ENCODE results near the gene RINL. TPM values are rescaled to one million over a fixed set of nuclear protein-coding genes. Genes with fewer than 3 reads are reported as not detected.

RINL gene
- polyA plus RNA-seq, 1 donor (not counting 4 experiments of a cell fraction or from before 2014, with no cell fraction given) = 6.3 TPM

- peaks cover 14% of the 10 kb centered on the region for H3K4me1 ChIP-seq (ENCODE audit: control insufficient read depth, extremely low read depth, insufficient read depth, low read length)
- no peaks in the 10 kb centered on the region for H3K36me3 ChIP-seq (ENCODE audit: control insufficient read depth in 2 of 2, extremely low read depth in 1 of 2, insufficient read depth in 2 of 2, low read length in 2 of 2)
- H3K4me3 ChIP-seq (ENCODE audit: control insufficient read depth in 2 of 3, extremely low read depth in 1 of 3, insufficient read depth in 2 of 3, low read depth in 1 of 3, low read length in 3 of 3) = peak overlapping the region in 2 of 3 experiments; percentile 13 to 66
- H4K20me1 ChIP-seq (ENCODE audit: control insufficient read depth, extremely low read depth, insufficient read depth, low read length) = no peaks in the 10 kb centered on the region
- no peaks in the 10 kb centered on the region for H3K9me3 ChIP-seq (ENCODE audit: control insufficient read depth, low read depth, low read length)
- H3K4me2 ChIP-seq (ENCODE audit: control insufficient read depth, extremely low read depth, insufficient read depth, low read depth, low read length) = peak overlapping the region; percentile 85
- H3K9ac ChIP-seq (ENCODE audit: control insufficient read depth, extremely low read depth, insufficient read depth, low read length) = peak overlapping the region; percentile 37
- no peaks in the 10 kb centered on the region for H3K9me1 ChIP-seq (ENCODE audit: control insufficient read depth, extremely low read depth, insufficient read depth, low read length)
- no peak overlapping the region for H3K27ac ChIP-seq (ENCODE audit: control insufficient read depth, insufficient read depth, low read length)
- dilution Hi-C loops (cut with MboI; ENCODE audit: extremely low pct_ligation_motif_present, low sequenced_read_pairs) = no loop called here
- FAIRE-seq = no peak
- TF ChIP-seq EZH2 (IDR thresholded peaks at IDR 0.05; ENCODE audit: low read length) = no peak
- peak; percentile 57 to 89 (median 77) for TF ChIP-seq CTCF (optimal IDR thresholded peaks at IDR 0.05 in 1 of 3, IDR thresholded peaks at IDR 0.05 in 1 of 3, conservative IDR thresholded peaks at IDR 0.05 in 1 of 3; ENCODE audit: extremely low read depth in 1 of 3, insufficient read depth in 2 of 3, low read length in 3 of 3)
- DNase-seq (ENCODE audit: low read depth, low spot score) = no peak
- H2AFZ ChIP-seq (ENCODE audit: control insufficient read depth, low read length) = peak overlapping the region; percentile 58
- H3K27me3 ChIP-seq (ENCODE audit: control insufficient read depth, extremely low read depth, insufficient read depth, low read length) = no peaks in the 10 kb centered on the region
- H3K79me2 ChIP-seq (ENCODE audit: control insufficient read depth, insufficient read depth, low read length) = no peaks in the 10 kb centered on the region
Measured at GRCh38 chr19:38869836-38870607, 8.1 kb downstream of the RINL start.

GRCh38 chr19:38869160-38869835 lies 8.8 kb downstream of the RINL start:
- FAIRE-seq = no peak
- H3K36me3 ChIP-seq (ENCODE audit: control insufficient read depth in 2 of 2, extremely low read depth in 1 of 2, insufficient read depth in 2 of 2, low read length in 2 of 2) = no peaks in the 10 kb centered on the region
- H4K20me1 ChIP-seq (ENCODE audit: control insufficient read depth, extremely low read depth, insufficient read depth, low read length) = no peaks in the 10 kb centered on the region
- H3K9me3 ChIP-seq (ENCODE audit: control insufficient read depth, low read depth, low read length) = no peaks in the 10 kb centered on the region
- peak overlapping the region; percentile 85 for H3K4me2 ChIP-seq (ENCODE audit: control insufficient read depth, extremely low read depth, insufficient read depth, low read depth, low read length)
- peak overlapping the region; percentile 58 for H2AFZ ChIP-seq (ENCODE audit: control insufficient read depth, low read length)
- dilution Hi-C loops (cut with MboI; ENCODE audit: extremely low pct_ligation_motif_present, low sequenced_read_pairs) = no loop called here
- peak overlapping the region; percentile 37 for H3K9ac ChIP-seq (ENCODE audit: control insufficient read depth, extremely low read depth, insufficient read depth, low read length)
- H3K79me2 ChIP-seq (ENCODE audit: control insufficient read depth, insufficient read depth, low read length) = no peaks in the 10 kb centered on the region
- DNase-seq (ENCODE audit: low read depth, low spot score) = no peak
- peak overlapping the region in 2 of 3 experiments; percentile 13 to 66 for H3K4me3 ChIP-seq (ENCODE audit: control insufficient read depth in 2 of 3, extremely low read depth in 1 of 3, insufficient read depth in 2 of 3, low read depth in 1 of 3, low read length in 3 of 3)
- TF ChIP-seq CTCF (optimal IDR thresholded peaks at IDR 0.05 in 1 of 3, IDR thresholded peaks at IDR 0.05 in 1 of 3, conservative IDR thresholded peaks at IDR 0.05 in 1 of 3; ENCODE audit: extremely low read depth in 1 of 3, insufficient read depth in 2 of 3, low read length in 3 of 3) = no peak
- TF ChIP-seq EZH2 (IDR thresholded peaks at IDR 0.05; ENCODE audit: low read length) = no peak
- H3K4me1 ChIP-seq (ENCODE audit: control insufficient read depth, extremely low read depth, insufficient read depth, low read length) = peaks cover 14% of the 10 kb centered on the region
- H3K27me3 ChIP-seq (ENCODE audit: control insufficient read depth, extremely low read depth, insufficient read depth, low read length) = no peaks in the 10 kb centered on the region
- H3K27ac ChIP-seq (ENCODE audit: control insufficient read depth, insufficient read depth, low read length) = no peak overlapping the region
- no peaks in the 10 kb centered on the region for H3K9me1 ChIP-seq (ENCODE audit: control insufficient read depth, extremely low read depth, insufficient read depth, low read length)
